ENCODE data around the gene ADD2. TPM values are rescaled to one million over a fixed set of nuclear protein-coding genes. Genes with fewer than 3 reads are reported as not detected.

ADD2 gene
- total RNA-seq, 1 experiment from 2014 or later, result 5.6 TPM

GRCh38 chr2:70703900-70704549 lies 64.0 kb downstream of the ADD2 start:
- no peaks in the 10 kb centered on the region for H3K4me1 ChIP-seq (ENCODE audit: insufficient read depth, low read length, poor library complexity, severe bottlenecking)
- DNase-seq (ENCODE audit: low spot score), result no peak
- no peak for TF ChIP-seq EZH2 (IDR thresholded peaks at IDR 0.05; ENCODE audit: borderline replicate concordance, low read depth, low read length, poor library complexity, severe bottlenecking)
- no peak for TF ChIP-seq CTCF (conservative IDR thresholded peaks at IDR 0.05; ENCODE audit: low read depth, low read length)

GRCh38 chr2:70702711-70703395 lies 65.1 kb downstream of the ADD2 start:
- H3K4me1 ChIP-seq (ENCODE audit: insufficient read depth, low read length, poor library complexity, severe bottlenecking), result no peaks in the 10 kb centered on the region
- no peaks in the 10 kb centered on the region for H3K9me3 ChIP-seq (ENCODE audit: low read depth, low read length, poor library complexity, severe bottlenecking)
- no peaks in the 10 kb centered on the region for H3K27me3 ChIP-seq (replicated peaks; ENCODE audit: insufficient read depth, low read depth, low read length, poor library complexity)
- BruUV-seq (replicated peaks), result no TSS peak
- no peaks in the 10 kb centered on the region for H3K36me3 ChIP-seq (ENCODE audit: insufficient read depth, low read length, poor library complexity, severe bottlenecking)
- CTCF ChIA-PET, result no interaction called here
- POLR2A ChIA-PET (ENCODE audit: low non-redundant PET), result no interaction called here
- intact Hi-C loops (cut with micrococcal nuclease; ENCODE audit: unreplicated experiment), result no loop called here
- TF ChIP-seq CTCF (conservative IDR thresholded peaks at IDR 0.05; ENCODE audit: low read depth, low read length) (no peak), EZH2 (IDR thresholded peaks at IDR 0.05; ENCODE audit: borderline replicate concordance, low read depth, low read length, poor library complexity, severe bottlenecking) (no peak)
- H3K4me3 ChIP-seq (ENCODE audit: low read depth, low read length, poor library complexity, severe bottlenecking), result no peak overlapping the region
- no peak overlapping the region for H3K27ac ChIP-seq (ENCODE audit: low read depth, low read length, poor library complexity, severe bottlenecking)
- DNase-seq (ENCODE audit: low spot score), result no peak

More at GRCh38 chr2:70703900-70704549, 64.0 kb downstream of the ADD2 start:
- no peak overlapping the region for H3K27ac ChIP-seq (ENCODE audit: low read depth, low read length, poor library complexity, severe bottlenecking)
- intact Hi-C loops (cut with micrococcal nuclease; ENCODE audit: unreplicated experiment), result no loop called here
- no peak overlapping the region for H3K4me3 ChIP-seq (ENCODE audit: low read depth, low read length, poor library complexity, severe bottlenecking)
- H3K27me3 ChIP-seq (replicated peaks; ENCODE audit: insufficient read depth, low read depth, low read length, poor library complexity), result no peaks in the 10 kb centered on the region
- BruUV-seq (replicated peaks), result no TSS peak
- CTCF ChIA-PET, result no interaction called here
- H3K9me3 ChIP-seq (ENCODE audit: low read depth, low read length, poor library complexity, severe bottlenecking), result no peaks in the 10 kb centered on the region
- POLR2A ChIA-PET (ENCODE audit: low non-redundant PET), result interaction anchor here (0.6 kb wide), 1 partner anchor 190 kb away, joined by 3 read pairs; no protein-coding TSS in a partner anchor
- H3K36me3 ChIP-seq (ENCODE audit: insufficient read depth, low read length, poor library complexity, severe bottlenecking), result no peaks in the 10 kb centered on the region

GRCh38 chr2:70698847-70699246 lies 69.2 kb downstream of the ADD2 start:
- Histone ChIP-seq H3K9me3 (ENCODE audit: low read depth, low read length, poor library complexity, severe bottlenecking) (no peaks in the 10 kb centered on the region), H3K27ac (ENCODE audit: low read depth, low read length, poor library complexity, severe bottlenecking) (no peak overlapping the region), H3K36me3 (ENCODE audit: insufficient read depth, low read length, poor library complexity, severe bottlenecking) (no peaks in the 10 kb centered on the region), H3K4me3 (ENCODE audit: low read depth, low read length, poor library complexity, severe bottlenecking) (no peak overlapping the region), H3K4me1 (ENCODE audit: insufficient read depth, low read length, poor library complexity, severe bottlenecking) (no peaks in the 10 kb centered on the region), H3K27me3 (replicated peaks; ENCODE audit: insufficient read depth, low read depth, low read length, poor library complexity) (no peaks in the 10 kb centered on the region)
- no peak for TF ChIP-seq CTCF (conservative IDR thresholded peaks at IDR 0.05; ENCODE audit: low read depth, low read length)
- TF ChIP-seq EZH2 (IDR thresholded peaks at IDR 0.05; ENCODE audit: borderline replicate concordance, low read depth, low read length, poor library complexity, severe bottlenecking), result no peak
- CTCF ChIA-PET, result no interaction called here
- intact Hi-C loops (cut with micrococcal nuclease; ENCODE audit: unreplicated experiment), result no loop called here
- POLR2A ChIA-PET (ENCODE audit: low non-redundant PET), result no interaction called here
- no TSS peak for BruUV-seq (replicated peaks)
- DNase-seq (ENCODE audit: low spot score), result no peak
